HFFc6 (cell line): Measurements from ENCODE around the gene ZMYND11. TPM values are rescaled to one million over a fixed set of nuclear protein-coding genes. Genes with fewer than 3 reads are reported as not detected.

Experiments used
- DNase-seq: peaks from one replicate; pipeline ENCODE4 v3.0.0-alpha.2; 2018
- H3K27ac Mint-ChIP-seq: 2 replicates; pipeline ENCODE4 v1.8.0; 2020; ENCODE audit warnings: mild to moderate bottlenecking, mixed read lengths
- H3K27me3 Mint-ChIP-seq: 2 replicates; pipeline ENCODE4 v1.8.0; 2021; ENCODE audit warnings: mild to moderate bottlenecking, moderate library complexity, mixed read lengths; ENCODE audit not compliant: insufficient read depth
- H3K36me3 Mint-ChIP-seq: 2 replicates; pipeline ENCODE4 v1.8.0; 2021; ENCODE audit warnings: low read depth, mixed read lengths
- H3K4me1 Mint-ChIP-seq: 2 replicates; pipeline ENCODE4 v1.8.0; 2020; ENCODE audit warnings: low read depth, mixed read lengths
- H3K4me3 Mint-ChIP-seq: 2 replicates; pipeline ENCODE4 v1.8.0; 2020; ENCODE audit warnings: mild to moderate bottlenecking, moderate library complexity, mixed read lengths
- H3K9me3 Mint-ChIP-seq: 2 replicates; pipeline ENCODE4 v1.8.0; 2020; ENCODE audit warnings: mild to moderate bottlenecking, mixed read lengths
- total RNA-seq, 6 experiments: library from RNA; stranded (reverse); fragmentation: NEBNext Ultra II Directional; extraction: Animal tissue kit (Norgen Biotek cat#: 25700); gene quantifications; 2 replicates in 1 of 6; 3 replicates in 5 of 6; pipeline ENCODE4 v1.2.3, GENCODE V29; 2021
- TF ChIP-seq, protein P1 (sequence below): fragments of 200-600 bp; sonication (generic); IDR thresholded peaks from 2 replicates; pipeline ENCODE4 v1.5.0; 2021; ENCODE audit warnings: antibody characterized with exemption, mild to moderate bottlenecking

The ZMYND11 gene
- total RNA-seq, 6 experiments from 2014 or later = 56.7 to 75.2 (median 65.9) TPM

- H3K27ac Mint-ChIP-seq = no peak overlapping the region
- TF ChIP-seq, protein P1, sequence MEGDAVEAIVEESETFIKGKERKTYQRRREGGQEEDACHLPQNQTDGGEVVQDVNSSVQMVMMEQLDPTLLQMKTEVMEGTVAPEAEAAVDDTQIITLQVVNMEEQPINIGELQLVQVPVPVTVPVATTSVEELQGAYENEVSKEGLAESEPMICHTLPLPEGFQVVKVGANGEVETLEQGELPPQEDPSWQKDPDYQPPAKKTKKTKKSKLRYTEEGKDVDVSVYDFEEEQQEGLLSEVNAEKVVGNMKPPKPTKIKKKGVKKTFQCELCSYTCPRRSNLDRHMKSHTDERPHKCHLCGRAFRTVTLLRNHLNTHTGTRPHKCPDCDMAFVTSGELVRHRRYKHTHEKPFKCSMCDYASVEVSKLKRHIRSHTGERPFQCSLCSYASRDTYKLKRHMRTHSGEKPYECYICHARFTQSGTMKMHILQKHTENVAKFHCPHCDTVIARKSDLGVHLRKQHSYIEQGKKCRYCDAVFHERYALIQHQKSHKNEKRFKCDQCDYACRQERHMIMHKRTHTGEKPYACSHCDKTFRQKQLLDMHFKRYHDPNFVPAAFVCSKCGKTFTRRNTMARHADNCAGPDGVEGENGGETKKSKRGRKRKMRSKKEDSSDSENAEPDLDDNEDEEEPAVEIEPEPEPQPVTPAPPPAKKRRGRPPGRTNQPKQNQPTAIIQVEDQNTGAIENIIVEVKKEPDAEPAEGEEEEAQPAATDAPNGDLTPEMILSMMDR = no peak
- H3K27me3 Mint-ChIP-seq = no peaks in the 10 kb centered on the region; the same call in 1 of the 2 replicates
- H3K36me3 Mint-ChIP-seq = peaks cover 4% of the 10 kb centered on the region; the same call in 1 of the 2 replicates
- H3K4me3 Mint-ChIP-seq = no peak overlapping the region
- DNase-seq = no peak
- H3K4me1 Mint-ChIP-seq = peaks cover 16% of the 10 kb centered on the region
- H3K9me3 Mint-ChIP-seq = no peaks in the 10 kb centered on the region
Measured at GRCh38 chr10:269440-270074, 134.3 kb downstream of the ZMYND11 start.

GRCh38 chr10:271201-271600, 135.9 kb downstream of the ZMYND11 start:
- Mint-ChIP-seq H3K4me3 (no peak overlapping the region), H3K9me3 (no peaks in the 10 kb centered on the region), H3K36me3 (peaks cover 9% of the 10 kb centered on the region), H3K4me1 (peaks cover 15% of the 10 kb centered on the region), H3K27ac (no peak overlapping the region), H3K27me3 (no peaks in the 10 kb centered on the region; the same call in 1 of the 2 replicates)
- DNase-seq = no peak
- TF ChIP-seq, protein P1 = no peak

GRCh38 chr10:271722-272121, 136.5 kb downstream of the ZMYND11 start:
- H3K4me1 Mint-ChIP-seq = peaks cover 15% of the 10 kb centered on the region
- peaks cover 9% of the 10 kb centered on the region for H3K36me3 Mint-ChIP-seq
- no peak for DNase-seq
- no peak overlapping the region for H3K4me3 Mint-ChIP-seq
- TF ChIP-seq, protein P1 = no peak
- H3K27me3 Mint-ChIP-seq = no peaks in the 10 kb centered on the region; the same call in 1 of the 2 replicates
- H3K9me3 Mint-ChIP-seq = no peaks in the 10 kb centered on the region
- H3K27ac Mint-ChIP-seq = no peak overlapping the region

DNA sequence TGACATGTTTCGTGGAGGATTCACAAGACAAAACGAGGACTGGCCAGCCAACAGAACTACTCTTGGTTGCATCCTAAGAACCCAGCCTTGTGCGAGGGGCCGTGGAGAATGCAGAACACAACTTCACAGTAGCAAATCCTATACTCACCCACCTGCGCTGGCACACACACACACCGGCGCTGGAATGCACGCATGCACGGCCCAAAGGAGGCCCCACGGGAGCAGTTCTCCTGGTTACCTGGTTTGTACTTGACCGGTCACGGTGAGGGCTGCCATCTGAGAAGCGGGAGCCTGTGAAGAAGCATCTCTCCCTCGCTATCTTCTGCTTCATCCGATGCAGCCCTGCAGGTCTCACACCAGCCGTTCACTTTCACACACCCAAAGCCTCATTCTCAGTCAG, 137.8 kb downstream of the ZMYND11 start:
- no peak overlapping the region for H3K4me3 Mint-ChIP-seq
- no peak overlapping the region for H3K27ac Mint-ChIP-seq
- H3K4me1 Mint-ChIP-seq = peaks cover 6% of the 10 kb centered on the region; the same call in 1 of the 2 replicates

DNA sequence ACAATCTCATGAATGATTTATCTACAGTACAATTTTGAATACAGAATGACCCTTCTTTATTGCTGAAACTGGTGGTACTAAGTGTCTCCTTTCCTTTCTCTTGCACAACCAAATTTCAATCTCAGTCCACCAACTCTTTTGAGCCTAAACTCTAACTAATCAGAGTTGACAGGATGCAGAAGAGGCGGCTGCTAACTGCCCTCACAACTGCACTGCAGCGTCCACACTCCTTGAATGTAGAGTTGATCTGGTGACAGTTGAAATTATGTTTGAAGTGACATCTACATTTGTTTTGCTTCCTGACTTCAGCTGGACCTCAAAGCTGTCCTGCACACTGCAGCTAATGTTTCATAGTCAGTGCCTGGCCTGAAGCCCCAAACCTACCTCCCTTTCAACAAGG, 139.6 kb downstream of the ZMYND11 start:
- Mint-ChIP-seq H3K4me3 (no peak overlapping the region), H3K27ac (no peak overlapping the region), H3K27me3 (no peaks in the 10 kb centered on the region; the same call in none of the 2 replicates), H3K36me3 (peaks cover 26% of the 10 kb centered on the region), H3K9me3 (no peaks in the 10 kb centered on the region), H3K4me1 (peaks cover 6% of the 10 kb centered on the region; the same call in 1 of the 2 replicates)
- DNase-seq = no peak
- TF ChIP-seq, protein P1 = no peak

More for the DNA sequence above, 137.8 kb downstream of the ZMYND11 start:
- Mint-ChIP-seq H3K27me3 (no peaks in the 10 kb centered on the region; the same call in none of the 2 replicates), H3K9me3 (no peaks in the 10 kb centered on the region), H3K36me3 (peaks cover 19% of the 10 kb centered on the region)
- TF ChIP-seq, protein P1 = no peak
- no peak for DNase-seq
